Left colon (tissue), 2 donors: ENCODE data around the gene LAMTOR1. TPM values are rescaled to one million over a fixed set of nuclear protein-coding genes. Genes with fewer than 3 reads are reported as not detected.

Experiments used
- ATAC-seq: fragments of 200-7000 bp; cut with Tn5 transposase; one replicate; pipeline ENCODE4 v1.9.1; 2020; ENCODE audit warnings: mild to moderate bottlenecking, moderate library complexity
- DNase-seq, 2 donors: peaks; one replicate each; pipeline ENCODE4 v3.0.0-alpha.2; 2020
- intact Hi-C, 2 donors: fragments of 100-400 bp; cut with DNase I in 1 of 2; cut with micrococcal nuclease in 1 of 2; formaldehyde crosslinking; loops; one replicate each; pipeline versions ENCODE4 v1.11.2 to v1.14.0; 2022; cut with DNase I, micrococcal nuclease
- total RNA-seq, 2 donors: library from RNA; stranded (reverse); fragmentation: NEBNext Ultra II Directional; extraction: Animal tissue kit (Norgen Biotek cat#: 25700); gene quantifications; one replicate each; pipeline ENCODE4 v1.2.1, GENCODE V29; 2021
- donor health status: DM: no; HTN: no; CAD: no.
- donor health status: DM: yes; HTN: yes; CAD: no.

LAMTOR1 gene
- total RNA-seq, 2 donors from 2014 or later, result 96.8 to 102 TPM

DNA sequence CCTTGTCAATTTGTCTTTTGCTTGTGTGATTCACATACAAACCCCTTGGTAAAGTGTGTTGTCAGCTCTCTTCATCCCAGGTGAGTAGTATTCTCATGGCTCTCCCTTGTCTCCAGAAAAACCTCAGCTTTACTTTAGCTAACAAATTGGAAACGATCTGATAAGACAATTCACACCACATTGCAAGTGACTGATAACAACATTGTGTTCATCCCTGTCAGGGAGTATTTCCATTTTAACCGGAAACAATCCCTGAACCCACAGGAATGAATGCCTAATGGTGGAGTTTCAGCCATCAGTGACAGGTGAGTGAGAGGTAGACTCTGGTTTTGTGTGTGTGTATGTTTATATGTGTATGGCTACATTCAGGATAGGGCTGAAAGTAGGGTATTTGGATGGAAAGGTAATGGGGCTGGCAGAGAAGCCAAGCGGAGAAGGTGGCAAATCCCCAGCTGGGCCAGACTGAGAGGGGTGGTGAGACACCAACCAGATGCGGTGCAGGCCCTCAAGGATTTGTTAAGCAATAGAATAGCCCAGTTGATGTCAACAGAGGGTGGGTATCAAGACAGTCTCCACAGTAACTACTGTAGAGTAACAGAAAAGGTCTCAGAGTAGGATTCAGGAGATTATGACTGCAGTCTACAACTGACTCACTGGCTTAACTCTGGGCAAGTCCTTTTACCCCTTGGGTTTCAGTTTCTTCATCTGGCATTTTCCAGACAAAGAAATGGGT is 14.9 kb downstream of the LAMTOR1 start:
- intact Hi-C loops, result no loop called here
- DNase-seq, result no peak
- no peak for ATAC-seq

GRCh38 chr11:72085621-72086351 is 17.3 kb downstream of the LAMTOR1 start:
- intact Hi-C loops, result no loop called here
- peak; percentile 39 for ATAC-seq

DNA sequence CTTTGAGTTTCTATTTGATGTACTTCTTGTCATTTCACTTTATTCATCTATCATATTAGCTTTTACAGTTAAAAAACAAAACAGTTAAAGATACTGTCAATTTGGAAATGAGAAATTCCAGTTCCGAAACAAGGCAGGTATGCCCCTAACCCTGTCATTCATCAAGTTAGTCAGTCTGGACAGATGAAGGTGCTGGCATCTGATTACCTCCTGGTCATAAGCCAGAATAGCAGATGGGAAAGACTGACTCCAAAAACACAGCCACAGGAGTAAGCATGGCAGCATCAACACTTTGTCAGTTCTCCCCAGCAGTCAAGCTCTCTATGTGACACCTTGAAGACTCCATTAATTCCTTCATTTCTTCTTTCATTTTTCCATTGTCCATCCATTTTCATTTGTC is 18.1 kb downstream of the LAMTOR1 start:
- ATAC-seq (no peak), DNase-seq (no peak)
- intact Hi-C loops, result no loop called here

More at GRCh38 chr11:72085621-72086351, 17.3 kb downstream of the LAMTOR1 start:
- no peak for DNase-seq

DNA sequence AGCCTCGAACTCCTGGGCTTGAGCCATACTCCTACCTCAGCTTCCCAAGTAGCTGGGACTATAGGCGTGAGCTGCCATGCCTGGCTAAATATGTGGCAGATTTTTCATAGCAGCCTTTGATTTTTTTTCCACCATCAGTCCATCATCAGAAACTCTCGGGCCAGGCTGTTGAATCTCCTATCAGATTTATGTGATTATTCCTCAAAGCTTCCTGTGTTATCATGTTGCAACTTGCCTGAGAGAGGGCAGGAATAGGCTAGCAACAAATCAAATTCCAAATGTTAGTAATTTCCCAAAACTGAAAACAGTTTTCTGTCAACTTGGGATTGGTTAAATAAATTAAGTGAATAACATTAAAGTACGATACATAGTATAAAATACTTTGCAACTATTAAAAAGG is 19.0 kb downstream of the LAMTOR1 start:
- ATAC-seq (no peak), DNase-seq (no peak)
- intact Hi-C loops, result no loop called here

DNA sequence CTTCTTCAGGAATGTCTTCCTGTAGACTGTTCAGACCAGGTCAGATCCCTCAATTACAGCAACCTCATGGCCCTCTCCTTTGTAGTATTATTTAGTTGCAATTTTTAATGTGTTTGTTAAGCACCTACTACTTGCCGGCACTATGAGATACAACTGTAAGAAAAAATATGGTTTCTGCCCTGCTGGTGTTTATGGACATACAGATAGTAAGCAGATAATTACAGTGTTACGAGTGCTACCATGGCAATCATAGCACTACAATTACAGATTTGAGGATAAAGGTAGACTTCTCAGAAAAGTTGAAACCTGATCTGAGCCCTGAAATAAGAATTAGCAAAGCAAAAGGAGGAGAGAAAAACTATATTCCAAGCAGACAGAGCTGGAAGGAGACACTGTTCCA is 19.7 kb downstream of the LAMTOR1 start:
- DNase-seq, result no peak
- intact Hi-C loops, result no loop called here
- no peak for ATAC-seq

DNA sequence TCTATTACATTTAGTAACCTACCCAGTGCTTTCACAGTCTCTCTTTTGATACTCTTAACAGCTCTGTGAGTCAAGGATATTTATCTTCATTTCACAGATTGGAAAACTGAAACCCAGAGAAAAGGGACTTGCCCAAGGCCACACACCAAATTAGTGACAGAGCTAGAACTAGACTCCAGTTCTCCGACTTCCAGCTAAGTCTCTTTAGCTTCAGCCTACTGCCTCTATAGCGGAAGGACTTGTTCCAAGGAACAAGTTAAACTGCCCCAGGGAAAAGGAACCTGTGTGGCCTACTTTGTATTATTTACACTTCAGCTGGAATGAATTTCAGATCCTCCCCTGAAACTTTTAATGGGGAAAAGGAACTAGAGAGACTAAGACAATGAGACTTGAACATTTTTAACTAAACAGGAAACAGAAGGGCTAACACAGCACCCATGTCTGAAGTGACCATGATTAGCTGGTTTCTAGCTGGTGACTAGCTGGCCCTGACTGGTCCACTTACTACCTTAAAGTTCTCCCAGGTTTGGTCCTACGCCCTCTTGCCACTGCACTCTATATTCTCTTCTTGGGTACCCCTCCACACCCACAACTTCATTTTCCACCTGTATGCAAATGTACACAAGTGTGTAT is 21.2 kb downstream of the LAMTOR1 start:
- intact Hi-C loops, result no loop called here
- DNase-seq, result no peak
- ATAC-seq, result no peak

DNA sequence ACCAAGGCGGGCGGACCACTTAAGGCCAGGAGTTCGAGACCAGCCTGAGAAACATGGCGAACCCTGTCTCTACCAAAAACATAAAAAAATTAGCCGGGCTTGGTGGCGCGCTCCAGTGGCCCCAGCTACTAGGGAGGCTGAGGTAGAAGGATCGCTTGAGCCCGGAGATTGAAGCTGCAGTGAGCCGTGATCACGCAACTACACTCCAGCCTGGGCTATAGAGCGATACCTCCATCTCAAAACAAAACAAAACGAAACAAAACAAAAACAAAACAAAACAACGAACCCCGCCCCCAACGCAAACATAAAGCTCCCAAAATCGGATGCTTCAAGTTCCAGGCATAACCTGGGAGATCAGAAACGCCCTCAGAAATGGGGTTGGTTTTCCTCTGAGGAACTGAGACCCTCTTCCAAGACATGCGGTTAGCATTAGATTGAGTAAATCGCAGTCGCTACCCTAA is 21.9 kb downstream of the LAMTOR1 start:
- no peak for ATAC-seq
- DNase-seq, result peak in 1 of 2 donors; percentile 28
- intact Hi-C loops, result no loop called here

DNA sequence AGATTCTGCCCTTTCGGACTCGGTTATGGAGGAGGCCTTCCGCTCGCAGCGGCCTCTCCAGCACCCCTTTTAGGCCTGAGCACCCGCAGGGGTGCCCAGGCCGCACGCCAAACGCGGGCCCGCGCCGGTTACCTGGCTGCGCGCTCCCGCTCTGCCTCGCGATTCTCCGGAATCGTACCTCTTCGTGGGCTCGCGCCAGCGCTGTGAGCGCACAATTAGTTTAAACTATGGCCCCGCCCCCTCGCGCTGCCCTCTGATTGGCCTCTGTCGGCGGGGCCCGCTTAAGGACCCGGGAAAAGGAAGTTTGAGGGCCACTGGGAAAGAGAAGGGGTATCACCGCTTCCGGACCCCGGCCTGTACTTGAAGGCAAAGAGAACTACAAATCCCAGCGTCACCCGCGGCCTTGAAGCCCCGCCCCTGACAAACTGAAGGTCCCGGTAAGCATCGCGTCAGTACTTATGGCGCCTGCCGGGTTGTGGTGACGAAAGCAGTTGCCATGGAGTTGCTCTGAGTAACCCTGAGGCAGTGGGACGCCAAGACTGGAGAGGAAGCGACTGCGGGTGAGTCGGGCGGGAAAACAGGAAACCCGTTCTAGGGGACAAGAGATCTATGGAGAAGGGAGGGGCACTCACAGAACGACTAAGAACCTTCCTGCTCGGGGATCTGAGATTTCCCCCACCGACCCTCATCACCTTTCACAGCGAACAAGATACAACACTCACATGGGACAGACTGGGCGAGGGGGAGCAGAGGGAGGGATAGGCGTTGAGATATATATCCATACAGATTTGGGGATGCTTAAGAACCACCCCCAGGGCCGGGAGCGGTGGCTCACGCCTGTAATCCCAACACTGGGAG is 22.5 kb downstream of the LAMTOR1 start, which contains the start of the genes LRRC51 and NUMA1:
Gene LRRC51 (plus strand): TSS at position 525 of the 858 bp plus-strand sequence. CDS start 8,234 bp downstream, outside the sequence.
Gene NUMA1 (minus strand): TSS at position 217 of the 858 bp plus-strand sequence. CDS start 44,599 bp downstream, outside the sequence.
- ATAC-seq, result peak; percentile 84
- DNase-seq, result peak; percentile 99 to 100
- intact Hi-C loops, result loop anchor here in 1 of 2 donors (1.0 kb wide), 1 partner anchor 41 kb away; no protein-coding TSS in a partner anchor

DNA sequence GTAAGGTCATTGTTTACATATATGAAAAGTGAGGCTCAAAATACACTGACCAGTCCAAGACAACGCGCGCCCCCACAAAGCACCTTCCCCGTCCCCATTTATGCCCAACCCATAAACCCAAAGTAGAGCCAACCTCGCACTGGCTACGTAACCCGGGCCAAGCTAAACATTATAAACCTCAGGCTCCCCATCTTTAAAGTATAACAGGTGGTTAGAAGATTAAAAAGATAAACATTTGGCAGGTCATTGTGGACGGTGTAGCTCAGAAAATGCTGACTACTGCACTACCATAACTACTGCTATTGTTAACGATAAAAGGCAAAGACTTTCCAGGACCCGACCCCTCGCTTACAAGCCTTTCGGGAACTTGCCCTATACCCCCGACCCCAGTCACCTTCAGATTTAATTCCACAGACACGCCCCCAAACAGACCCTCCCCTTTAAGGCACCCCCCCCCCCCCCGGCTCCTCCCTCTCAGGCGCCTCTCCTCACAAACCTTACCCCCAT is 23.2 kb downstream of the LAMTOR1 start:
- ATAC-seq (peak; percentile 46), DNase-seq (peak in 1 of 2 donors; percentile 53)
- intact Hi-C loops, result loop anchor here in 1 of 2 donors (1.0 kb wide), 1 partner anchor 41 kb away; no protein-coding TSS in a partner anchor

- no peak for DNase-seq
- intact Hi-C loops, result no loop called here
- no peak for ATAC-seq
Measured at GRCh38 chr11:72078477-72078876, 24.6 kb downstream of the LAMTOR1 start.

DNA sequence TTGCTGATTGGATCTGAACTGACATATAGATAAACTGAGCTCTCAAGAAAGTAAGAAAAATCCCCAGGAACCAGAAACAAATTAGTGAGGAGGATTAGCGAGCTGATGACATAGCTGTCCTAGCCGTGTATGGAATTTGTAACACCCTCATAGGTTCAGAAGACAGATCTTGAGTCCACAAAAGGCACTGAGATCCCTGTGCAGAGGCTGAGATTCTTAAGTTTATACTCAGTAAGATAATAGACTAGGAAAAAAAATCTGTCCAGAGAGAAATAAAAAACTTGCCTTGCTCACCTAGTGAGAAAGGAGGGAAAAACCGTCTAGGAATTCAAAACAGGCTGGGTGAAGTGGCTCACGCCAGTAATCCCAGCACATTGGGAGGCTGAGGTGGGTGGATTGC is 27.3 kb downstream of the LAMTOR1 start:
- no peak for ATAC-seq
- DNase-seq, result no peak
- intact Hi-C loops, result no loop called here

- intact Hi-C loops, result no loop called here
- DNase-seq (no peak), ATAC-seq (no peak)
Measured at GRCh38 chr11:72075109-72075508, 28.0 kb downstream of the LAMTOR1 start.

DNA sequence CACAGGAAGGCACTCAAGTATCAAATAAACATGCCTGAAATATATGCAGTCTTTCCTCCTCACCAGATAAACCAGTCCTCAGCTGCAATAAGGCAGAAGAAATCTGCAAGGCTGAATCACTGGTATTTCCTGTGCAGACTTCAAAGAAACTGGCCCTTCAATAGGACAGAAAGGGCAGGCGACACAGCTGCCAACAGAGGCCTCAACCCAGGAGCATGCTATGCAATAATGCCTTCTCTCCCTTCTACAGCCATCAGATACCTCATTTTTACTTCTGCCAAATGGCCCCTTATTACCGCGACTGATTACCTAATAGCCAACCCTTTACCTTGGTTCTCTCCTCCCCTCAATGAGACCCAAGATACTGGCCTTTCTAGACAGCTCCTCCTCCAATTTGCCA is 30.7 kb downstream of the LAMTOR1 start:
- DNase-seq, result no peak
- intact Hi-C loops, result no loop called here
- peak; percentile 42 for ATAC-seq

DNA sequence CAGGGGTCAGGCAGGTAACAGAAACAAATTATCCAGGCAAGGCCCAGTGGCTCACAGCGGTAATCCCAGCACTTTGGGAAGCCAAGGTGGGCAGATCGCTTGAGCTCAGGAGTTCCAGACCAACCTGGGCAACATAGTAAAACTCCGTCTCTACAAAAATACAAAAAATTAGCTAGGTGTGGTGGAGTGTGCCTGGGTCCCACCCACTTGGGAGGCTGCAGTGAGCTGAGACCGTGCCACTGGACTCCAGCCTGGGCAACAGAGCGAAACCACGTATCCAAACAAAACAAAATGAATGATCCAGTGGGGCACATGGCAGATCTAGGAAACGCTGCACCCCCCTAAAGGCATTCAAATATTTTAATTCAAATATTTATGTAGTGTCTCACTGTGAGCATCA is 32.6 kb downstream of the LAMTOR1 start:
- ATAC-seq, result no peak
- DNase-seq, result no peak
- intact Hi-C loops, result no loop called here

DNA sequence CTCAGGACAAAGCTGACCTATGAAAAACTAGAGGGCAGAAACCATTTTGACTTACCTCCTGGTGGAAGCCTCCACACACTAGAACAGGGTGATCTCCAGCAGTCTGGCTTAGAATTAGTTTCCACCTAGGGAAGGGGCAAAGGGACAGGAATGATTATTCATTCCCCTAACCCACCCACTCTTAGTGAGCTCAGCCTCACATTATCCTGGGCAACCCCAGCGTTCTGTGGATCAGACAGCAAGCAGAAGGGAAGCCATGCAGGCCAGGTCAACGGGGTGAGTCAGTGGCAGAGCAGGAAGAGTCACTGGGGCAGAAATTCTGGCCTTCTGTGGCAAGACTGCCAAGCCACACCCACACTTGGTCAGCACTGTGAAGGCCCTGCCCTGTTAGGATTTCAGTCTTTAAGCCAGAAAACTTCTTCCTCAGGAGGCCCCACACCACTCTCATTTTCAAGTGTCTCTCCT is 33.3 kb downstream of the LAMTOR1 start:
- intact Hi-C loops, result no loop called here
- ATAC-seq (peak; percentile 92), DNase-seq (peak; percentile 81 to 85)

- DNase-seq (no peak), ATAC-seq (peak; percentile 19)
- intact Hi-C loops, result no loop called here
Measured at GRCh38 chr11:72069200-72069599, 33.9 kb downstream of the LAMTOR1 start.

DNA sequence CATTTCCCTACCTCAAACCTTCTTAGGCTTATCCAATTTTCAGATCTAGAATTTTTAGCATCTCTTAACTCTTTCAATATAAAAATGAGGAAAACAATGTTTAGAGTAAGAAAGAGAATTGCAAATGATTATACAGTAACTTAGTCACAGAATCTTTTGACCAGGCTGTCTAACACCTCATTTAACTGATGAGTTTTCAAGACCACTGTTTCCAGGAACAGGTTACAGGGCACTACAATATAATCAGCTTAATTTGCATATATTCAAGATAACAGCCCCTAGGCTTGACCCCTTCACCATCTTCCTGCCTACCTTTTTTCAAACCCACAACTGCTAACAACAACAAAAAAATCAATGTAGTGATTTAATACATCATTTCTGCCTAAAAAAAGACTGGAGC is 35.4 kb downstream of the LAMTOR1 start:
- intact Hi-C loops, result no loop called here
- ATAC-seq, result no peak
- no peak for DNase-seq

DNA sequence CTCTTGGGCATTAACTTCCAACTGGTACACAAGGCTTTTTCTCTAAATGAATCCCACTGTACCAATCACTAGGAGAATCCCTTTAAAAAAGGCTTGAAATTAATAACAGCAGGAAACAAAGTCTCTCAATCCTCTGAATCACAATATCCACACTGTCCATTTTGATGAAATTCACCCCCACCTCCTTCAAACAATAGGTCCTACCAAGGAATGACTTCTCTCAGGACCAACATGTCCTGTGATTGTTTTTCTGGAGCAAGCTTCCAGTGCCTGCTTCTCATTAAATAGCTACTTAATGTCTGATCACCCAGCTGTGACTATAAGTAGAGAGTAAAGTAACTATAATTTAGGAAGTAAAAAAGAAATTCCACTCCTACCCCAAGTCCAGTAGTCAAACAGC is 35.8 kb downstream of the LAMTOR1 start:
- intact Hi-C loops, result no loop called here
- no peak for ATAC-seq
- DNase-seq, result no peak
